Pancreas (tissue), 10 donors: ENCODE measurements around the gene RAB25. TPM values are rescaled to one million over a fixed set of nuclear protein-coding genes. Genes with fewer than 3 reads are reported as not detected.

Experiments used
- ATAC-seq, 4 donors: fragments of 200-7000 bp; cut with Tn5 transposase; one replicate each; pipeline versions ENCODE4 v1.8.0 to v1.9.1; 2020; ENCODE audit warnings: mild to moderate bottlenecking in 4 of 4, moderate library complexity in 4 of 4
- DNase-seq, 6 donors: peaks; one replicate each; pipeline ENCODE4 v3.0.0-alpha.2; 2020
- FAIRE-seq: peaks from 2 replicates; lab custom pipeline; 2012; peaks lifted over from hg19 to GRCh38; lab: Jason Lieb, UNC
- H3K27ac ChIP-seq, 4 donors: fragments of 200-600 bp; sonication (generic); 1 replicate in 3 of 4; 2 replicates in 1 of 4; pipeline versions ENCODE4 v1.5.0 to v1.8.0; 2020
- H3K27me3 ChIP-seq, 4 donors: fragments of 200-600 bp; one replicate each; pipeline ENCODE4 v1.8.0; 2021
- H3K36me3 ChIP-seq, 3 donors: fragments of 200-600 bp; sonication (generic) in 1 of 3; one replicate each; pipeline versions ENCODE4 v1.5.0 to v1.8.0; 2020 to 2021
- H3K4me1 ChIP-seq, 3 donors: fragments of 200-600 bp; one replicate each; pipeline ENCODE4 v1.8.0; 2021
- H3K4me3 ChIP-seq, 4 donors: fragments of 200-600 bp; sonication (generic) in 2 of 4; one replicate each; pipeline versions ENCODE4 v1.5.0 to v1.8.0; 2020 to 2021
- H3K9me3 ChIP-seq, 4 donors: fragments of 200-600 bp; one replicate each; pipeline ENCODE4 v1.8.0; 2021
- WGBS, 2 donors: extraction: QIAGEN DNeasy Blood & Tissue Kit; methylation state at CpG; one replicate each; pipeline ENCODE4 v1.1.7; 2013; 5-methylcytosine and 5-hydroxymethylcytosine counted together
- intact Hi-C, 3 donors: fragments of 100-400 bp; cut with DNase I; formaldehyde crosslinking; loops; one replicate each; pipeline versions ENCODE4 v1.11.1 to v1.14.2; 2022
- polyA plus RNA-seq, 2 donors: library from polyadenylated mRNA; stranded (reverse); fragments of 200-250 nt; gene quantifications; one replicate each; pipeline ENCODE4 v1.2.3, GENCODE V29; 2013
- total RNA-seq, 6 donors: library from RNA; stranded (reverse); fragmentation: NEBNext Ultra II Directional in 4 of 6; extraction: Animal tissue kit (Norgen Biotek cat#: 25700) in 4 of 6; gene quantifications; one replicate each; pipeline versions ENCODE4 v1.2.1 to v1.2.4, GENCODE V29; 2021 to 2023
- TF ChIP-seq, protein P1 (sequence below), 4 donors: fragments of 200-600 bp; sonication (generic) in 3 of 4; IDR thresholded peaks; one replicate each; pipeline versions ENCODE4 v1.5.0 to v1.8.0; 2021; ENCODE audit warnings: antibody characterized with exemption in 4 of 4
- donor health status: healthy with polysubstance abuse.
- donor health status: DM: no; HTN: no; CAD: no; lungs with moderate emphysema.
- donor health status: DM: no; HTN: no; CAD: no.
- donor health status: control.
- donor health status: control.
- donor health status: Bipolar disorder and iron deficiency.
- donor health status: DM: yes; HTN: yes; CAD: no.
- donor health status: DM: no; HTN: no; CAD: no.
- donor health status: DM: no; HTN: no; CAD: no.
- donor health status: DM: yes; HTN: yes; CAD: no.

Gene RAB25
- total and polyA plus RNA-seq, 8 donors = 29.0 to 81.6 (median 37.4) TPM

DNA sequence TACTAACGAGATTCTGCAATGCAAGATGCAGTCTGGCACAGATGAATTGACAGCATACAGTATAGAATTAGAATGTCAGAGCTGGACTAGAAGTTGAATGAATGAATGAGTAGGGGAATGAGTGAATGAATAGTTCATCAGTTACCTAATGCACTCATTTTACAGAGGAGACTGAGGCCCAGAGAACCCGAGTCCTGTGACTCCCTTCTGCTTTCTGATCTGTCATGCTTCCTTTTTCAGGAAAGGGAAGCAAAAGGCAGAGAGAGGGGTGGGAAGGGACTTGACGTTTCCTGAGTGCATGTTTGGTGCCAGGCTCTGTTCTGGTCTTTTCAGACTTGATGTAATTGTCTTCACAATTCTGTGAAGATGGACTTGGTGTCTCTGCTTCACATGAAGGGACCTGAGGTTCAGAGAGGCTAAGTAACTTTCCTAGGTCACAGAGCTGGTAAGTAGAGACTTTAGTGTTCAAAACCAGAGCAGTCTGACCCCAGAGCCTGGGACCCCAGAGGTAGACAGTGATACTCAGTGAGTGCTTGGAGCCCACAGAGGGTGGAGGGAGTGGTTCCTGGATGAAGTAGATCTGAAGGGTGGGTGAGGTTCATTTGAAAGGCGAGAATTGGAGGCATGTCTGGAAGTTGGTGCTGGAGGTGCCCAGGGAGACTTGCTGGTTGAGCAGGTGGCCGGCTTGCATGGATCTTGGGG is 29.3 kb downstream of the RAB25 start:
- peak in 1 of 6 donors; percentile 28 for DNase-seq
- H3K9me3 ChIP-seq = no peaks in the 10 kb centered on the region
- peak overlapping the region in 1 of 4 donors; percentile 28 for H3K27ac ChIP-seq
- peak in 2 of 4 donors; percentile 33 to 57 for ATAC-seq
- TF ChIP-seq, protein P1, sequence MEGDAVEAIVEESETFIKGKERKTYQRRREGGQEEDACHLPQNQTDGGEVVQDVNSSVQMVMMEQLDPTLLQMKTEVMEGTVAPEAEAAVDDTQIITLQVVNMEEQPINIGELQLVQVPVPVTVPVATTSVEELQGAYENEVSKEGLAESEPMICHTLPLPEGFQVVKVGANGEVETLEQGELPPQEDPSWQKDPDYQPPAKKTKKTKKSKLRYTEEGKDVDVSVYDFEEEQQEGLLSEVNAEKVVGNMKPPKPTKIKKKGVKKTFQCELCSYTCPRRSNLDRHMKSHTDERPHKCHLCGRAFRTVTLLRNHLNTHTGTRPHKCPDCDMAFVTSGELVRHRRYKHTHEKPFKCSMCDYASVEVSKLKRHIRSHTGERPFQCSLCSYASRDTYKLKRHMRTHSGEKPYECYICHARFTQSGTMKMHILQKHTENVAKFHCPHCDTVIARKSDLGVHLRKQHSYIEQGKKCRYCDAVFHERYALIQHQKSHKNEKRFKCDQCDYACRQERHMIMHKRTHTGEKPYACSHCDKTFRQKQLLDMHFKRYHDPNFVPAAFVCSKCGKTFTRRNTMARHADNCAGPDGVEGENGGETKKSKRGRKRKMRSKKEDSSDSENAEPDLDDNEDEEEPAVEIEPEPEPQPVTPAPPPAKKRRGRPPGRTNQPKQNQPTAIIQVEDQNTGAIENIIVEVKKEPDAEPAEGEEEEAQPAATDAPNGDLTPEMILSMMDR (IDR thresholded peaks at IDR 0.05) = no peak
- H3K27me3 ChIP-seq = no peaks in the 10 kb centered on the region
- FAIRE-seq = no peak
- no peak overlapping the region for H3K4me3 ChIP-seq
- 36 to 41% methylated on average over 5 of the region's 5 CpGs for WGBS, 2 donors
- intact Hi-C loops = loop anchor here in 1 of 3 donors (5.0 kb wide), 2 partner anchors 47 to 132 kb away; no protein-coding TSS in a partner anchor
- H3K4me1 ChIP-seq = no peaks in the 10 kb centered on the region
- H3K36me3 ChIP-seq = no peaks in the 10 kb centered on the region

DNA sequence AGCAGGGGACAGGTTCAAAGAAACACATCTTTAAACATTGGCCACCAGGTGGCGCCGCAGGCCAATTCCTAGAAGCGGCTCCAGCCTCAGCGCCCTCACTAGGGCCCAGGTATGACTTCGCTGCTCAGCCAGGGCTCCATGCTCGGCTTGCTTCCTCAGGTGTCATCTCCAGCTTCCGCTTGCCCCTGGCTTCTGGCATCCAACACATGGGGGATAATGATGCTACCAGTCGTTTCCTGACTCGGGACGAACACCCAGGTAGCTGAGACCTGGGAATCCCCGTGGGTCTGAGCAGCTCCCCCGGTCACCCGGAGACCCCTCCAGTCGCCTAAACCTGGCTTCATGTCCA is 29.9 kb downstream of the RAB25 start:
- FAIRE-seq = no peak
- WGBS, 2 donors = 32 to 33% methylated on average over 14 of the region's 14 CpGs
- Histone ChIP-seq H3K27me3 (no peaks in the 10 kb centered on the region), H3K4me1 (no peaks in the 10 kb centered on the region), H3K27ac (peak overlapping the region in 1 of 4 donors; percentile 28), H3K36me3 (no peaks in the 10 kb centered on the region), H3K4me3 (no peak overlapping the region), H3K9me3 (no peaks in the 10 kb centered on the region)
- intact Hi-C loops = loop anchor here in 1 of 3 donors (5.0 kb wide), 2 partner anchors 46 to 131 kb away; no protein-coding TSS in a partner anchor
- DNase-seq = peak; percentile 77 to 96 (median 90)
- TF ChIP-seq, protein P1 (IDR thresholded peaks at IDR 0.05) = peak; percentile 73 to 84 (median 78)
- peak; percentile 87 to 94 (median 93) for ATAC-seq

DNA sequence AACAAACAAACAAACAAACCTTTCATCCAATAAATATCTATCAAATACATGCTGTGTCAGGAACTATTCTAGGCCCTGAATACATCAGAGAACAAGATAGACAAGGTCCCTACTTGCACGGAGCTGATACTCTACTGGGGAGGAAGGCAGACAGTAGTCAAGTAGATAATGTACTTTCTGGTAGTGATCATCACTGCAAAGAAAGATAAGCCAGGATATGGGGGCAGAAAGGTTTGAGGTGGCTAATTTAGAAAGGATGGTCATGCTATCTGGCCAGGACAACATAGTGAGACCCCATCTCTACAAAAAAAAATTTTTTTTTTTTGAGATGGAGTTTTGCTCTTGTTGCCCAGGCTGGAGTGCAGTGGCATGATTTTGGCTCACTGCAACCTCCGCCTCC is 30.6 kb downstream of the RAB25 start:
- TF ChIP-seq, protein P1 (IDR thresholded peaks at IDR 0.05) = no peak
- WGBS, 2 donors = 62 to 63% methylated on average over 2 of the region's 2 CpGs
- Histone ChIP-seq H3K4me3 (no peak overlapping the region), H3K9me3 (no peaks in the 10 kb centered on the region), H3K4me1 (peaks cover 0 to under 1% (median 0%) of the 10 kb centered on the region in 3 donors), H3K27me3 (no peaks in the 10 kb centered on the region), H3K36me3 (no peaks in the 10 kb centered on the region), H3K27ac (no peak overlapping the region)
- no peak for DNase-seq
- intact Hi-C loops = loop anchor here in 1 of 3 donors (5.0 kb wide), 2 partner anchors 46 to 131 kb away; no protein-coding TSS in a partner anchor
- FAIRE-seq = no peak
- ATAC-seq = no peak

DNA sequence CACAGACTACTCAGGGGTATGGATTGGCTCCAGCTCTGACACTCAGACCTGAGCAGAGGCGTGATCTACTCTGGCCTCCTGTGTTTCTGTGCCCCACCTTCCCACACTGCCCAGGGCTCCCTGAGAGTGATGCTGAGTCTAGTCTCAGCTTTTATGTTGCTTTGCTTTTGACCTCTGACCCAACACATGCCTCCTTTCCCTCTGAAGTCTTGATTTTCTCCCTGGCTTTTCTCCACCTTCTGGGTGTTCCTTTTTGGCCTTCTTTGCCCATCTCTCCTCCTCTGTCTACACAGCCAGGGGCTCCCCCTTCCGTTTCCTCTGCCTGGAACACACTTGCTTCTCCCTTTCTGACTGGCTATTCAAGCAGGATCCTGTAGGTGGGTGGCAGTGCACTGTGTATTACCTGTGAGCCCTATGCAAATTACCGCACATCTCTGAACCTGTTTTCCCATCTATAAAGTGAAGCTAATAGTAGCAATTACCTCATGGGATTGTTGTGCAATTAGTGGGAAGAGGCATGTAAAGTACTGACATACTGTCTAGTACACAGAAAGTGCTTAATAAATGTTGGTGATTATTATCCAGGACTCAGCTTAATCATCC is 35.0 kb downstream of the RAB25 start:
- Histone ChIP-seq H3K9me3 (no peaks in the 10 kb centered on the region), H3K27ac (no peak overlapping the region), H3K27me3 (no peaks in the 10 kb centered on the region), H3K4me1 (peaks cover 0 to 3% (median 0%) of the 10 kb centered on the region in 3 donors), H3K4me3 (no peak overlapping the region), H3K36me3 (no peaks in the 10 kb centered on the region)
- intact Hi-C loops = loop anchor here in 1 of 3 donors (2.0 kb wide), 1 partner anchor 35 kb away; no protein-coding TSS in a partner anchor
- ATAC-seq = peak in 2 of 4 donors; percentile 2 to 3
- 62 to 77% methylated on average over 3 of the region's 3 CpGs for WGBS, 2 donors
- FAIRE-seq = no peak
- DNase-seq = no peak
- TF ChIP-seq, protein P1 (IDR thresholded peaks at IDR 0.05) = no peak
